GM12892 (cell line): ENCODE results near the gene PHLDA2.

Experiments used
- POLR2A ChIP-seq: IDR thresholded peaks from 2 replicates; pipeline ENCODE4 v1.6.1; 2011; ENCODE audit warnings: low read depth, low read length, control low read depth
- POLR2AphosphoS5 ChIP-seq: IDR thresholded peaks from 2 replicates; pipeline ENCODE4 v1.6.1; 2011; ENCODE audit warnings: low read depth, low read length, control low read depth
- TAF1 ChIP-seq: IDR thresholded peaks from 2 replicates; pipeline ENCODE4 v1.6.1; 2011; ENCODE audit warnings: low read depth, mild to moderate bottlenecking, control low read depth, low read length, borderline replicate concordance

- TF ChIP-seq POLR2A = peak; percentile 67; the same call in 1 of the 2 replicates
- no peak for TF ChIP-seq TAF1
- TF ChIP-seq POLR2AphosphoS5 = peak; percentile 53
Observed at GRCh38 chr11:2901854-2902783, 27.1 kb downstream of the PHLDA2 start.
